Spinal cord (tissue), 10 donors: Measurements from ENCODE around the gene FOXRED2. TPM values are rescaled to one million over a fixed set of nuclear protein-coding genes. Genes with fewer than 3 reads are reported as not detected.
"Not testable (repeated sequence)": the region's sequence is repeated elsewhere in the genome, so short reads cannot be mapped to it uniquely, and the experiment has no call there.

Experiments used
- DNase-seq, 6 donors: peaks; one replicate each; pipeline versions ENCODE4 v3.0.0 to v3.0.0-alpha.2; 2013 to 2015; ENCODE audit warnings: low spot score in 6 of 6, low read depth in 4 of 6
- H3K27ac ChIP-seq: one replicate; pipeline ENCODE4 v1.5.1; 2013; ENCODE audit warnings: low read depth, low read length, control low read depth
- H3K27me3 ChIP-seq: one replicate; pipeline ENCODE4 v1.6.1; 2013; ENCODE audit warnings: low read length; ENCODE audit not compliant: control insufficient read depth, insufficient read depth
- H3K36me3 ChIP-seq: one replicate; pipeline ENCODE4 v1.6.1; 2013; ENCODE audit warnings: low read length; ENCODE audit not compliant: control insufficient read depth, insufficient read depth
- H3K4me1 ChIP-seq: one replicate; pipeline ENCODE4 v1.6.1; 2013; ENCODE audit warnings: low read length; ENCODE audit not compliant: control insufficient read depth, insufficient read depth
- H3K4me3 ChIP-seq: one replicate; pipeline ENCODE4 v1.5.1; 2013; ENCODE audit warnings: low read depth, low read length, control low read depth
- H3K9me3 ChIP-seq: one replicate; pipeline ENCODE4 v1.6.1; 2013; ENCODE audit warnings: low read length; ENCODE audit not compliant: control insufficient read depth, insufficient read depth
- WGBS: methylation state at CpG from one replicate; pipeline ENCODE4 v1.1.5; 2013; ENCODE audit warnings: missing lambda C conversion rate; ENCODE audit not compliant: insufficient coverage; 5-methylcytosine and 5-hydroxymethylcytosine counted together
- polyA plus RNA-seq, 2 donors: library from polyadenylated mRNA; unstranded; fragments of 120-200 nt; gene quantifications; one replicate each; pipeline ENCODE4 v1.2.1, GENCODE V29; 2013; ENCODE audit not compliant: insufficient read length in 2 of 2
- total RNA-seq, 2 donors: library from RNA; depleted of rRNA in 1 of 2; stranded (reverse); fragments of 120-200 nt in 1 of 2; fragments of >200 nt in 1 of 2; gene quantifications; one replicate each; pipeline versions ENCODE4 v1.2.3 to v1.2.4, GENCODE V29; 2013 to 2014
- donor health status: healthy.

FOXRED2 gene
- total and polyA plus RNA-seq, 4 donors: 13.0 to 39.9 (median 26.9) TPM

DNA sequence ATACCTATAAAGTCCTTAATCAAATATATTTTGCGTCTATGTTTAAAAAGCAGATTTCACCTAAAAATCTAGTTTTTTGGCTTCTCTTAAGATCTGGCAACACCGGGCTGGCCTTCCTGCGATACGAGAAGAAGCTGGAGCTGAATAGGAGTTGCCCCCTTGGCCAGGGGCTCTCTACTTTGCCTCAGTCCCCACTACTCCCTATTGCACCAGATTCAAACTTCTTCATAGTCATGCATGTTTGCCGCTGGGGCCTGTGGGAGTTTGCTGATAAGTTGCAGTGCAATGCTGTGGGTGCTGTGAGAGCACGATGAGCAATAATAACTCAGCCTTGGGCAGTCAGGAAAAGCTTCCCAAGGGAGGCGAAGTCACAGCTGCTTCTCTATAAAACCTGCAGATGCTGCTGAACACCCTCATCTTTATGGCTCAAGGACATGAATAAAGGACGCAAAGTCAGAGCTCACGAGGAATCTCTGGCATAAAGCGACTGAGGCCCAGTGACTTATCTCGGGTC is 37.3 kb upstream of the FOXRED2 start:
- Histone ChIP-seq H3K27ac (no peak overlapping the region), H3K4me3 (no peak overlapping the region), H3K27me3 (no peaks in the 10 kb centered on the region), H3K4me1 (peaks cover 10% of the 10 kb centered on the region), H3K9me3 (no peaks in the 10 kb centered on the region), H3K36me3 (no peaks in the 10 kb centered on the region)
- WGBS: 93% methylated on average over 9 of the region's 11 CpGs
- DNase-seq: no peak

DNA sequence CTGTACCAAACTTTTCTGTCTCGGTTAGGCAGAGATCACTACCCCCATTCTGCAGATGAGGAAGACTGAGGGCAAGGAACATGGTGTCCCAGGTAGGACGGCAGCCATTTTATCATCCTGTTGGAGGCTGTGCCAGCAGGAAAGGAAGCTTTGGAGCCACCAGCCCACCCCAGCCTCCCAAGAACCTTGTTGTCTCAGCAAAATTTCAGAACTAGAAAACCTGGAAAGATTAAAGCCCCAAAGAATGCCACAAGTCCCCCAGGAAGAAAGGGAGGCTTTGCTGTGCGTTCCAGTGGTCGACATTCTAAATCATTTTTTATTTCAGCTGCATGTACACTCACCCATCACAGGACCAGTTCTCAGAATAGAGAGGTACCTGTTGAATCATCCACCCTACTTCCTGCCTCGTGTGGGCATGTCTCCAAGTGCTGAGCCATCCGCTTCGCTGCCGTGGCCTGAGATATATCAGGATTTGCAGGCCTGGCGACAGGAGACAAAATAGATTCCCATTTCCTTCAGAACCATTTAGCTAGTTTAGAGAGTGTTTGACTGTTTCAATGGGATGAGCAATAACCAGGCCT is 35.1 kb upstream of the FOXRED2 start:
- no peak overlapping the region for H3K4me3 ChIP-seq
- H3K27ac ChIP-seq: no peak overlapping the region
- no peaks in the 10 kb centered on the region for H3K9me3 ChIP-seq
- WGBS: 100% methylated on average over 2 of the region's 9 CpGs
- no peaks in the 10 kb centered on the region for H3K27me3 ChIP-seq
- peaks cover 3% of the 10 kb centered on the region for H3K4me1 ChIP-seq
- H3K36me3 ChIP-seq: no peaks in the 10 kb centered on the region
- peak in 1 of 6 donors; percentile 45 for DNase-seq

DNA sequence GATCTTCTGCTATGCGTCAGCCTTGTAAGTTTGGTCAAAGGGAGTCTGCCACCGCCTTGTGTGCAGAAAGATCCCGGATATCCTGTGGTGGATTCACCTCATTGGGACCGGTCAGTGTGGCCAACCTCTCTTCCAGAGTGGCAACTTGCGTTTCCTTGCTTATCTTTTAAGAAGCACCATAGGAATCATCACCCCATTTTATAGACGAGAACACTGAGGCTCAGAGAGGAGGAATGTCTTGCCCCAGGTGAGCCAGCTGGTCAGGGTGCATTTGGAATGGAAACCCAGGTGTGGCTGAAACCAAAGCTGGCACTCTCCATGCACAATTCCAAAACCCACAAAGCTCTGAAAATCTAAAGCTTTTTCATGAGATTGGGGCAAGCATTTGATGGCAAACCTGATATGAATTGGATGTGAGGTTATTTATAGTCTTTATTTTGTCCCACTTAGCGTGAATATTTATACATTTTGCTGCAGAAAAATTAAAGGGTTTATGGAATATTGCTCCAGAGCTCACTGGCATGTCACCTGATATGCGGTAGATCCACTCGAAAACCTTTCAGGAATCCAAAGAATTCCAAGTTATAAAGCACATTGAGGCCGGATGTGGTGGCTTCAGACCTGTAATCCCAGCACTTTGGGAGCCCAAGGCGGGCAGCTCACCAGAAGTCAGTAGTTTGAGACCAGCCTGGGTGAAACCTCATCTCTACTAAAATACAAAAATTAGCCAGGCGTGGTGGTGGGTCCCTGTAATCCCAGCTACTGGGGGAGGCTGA is 34.2 kb upstream of the FOXRED2 start:
- 86% methylated on average over 9 of the region's 12 CpGs for WGBS
- DNase-seq: no peak
- no peak overlapping the region for H3K4me3 ChIP-seq
- H3K36me3 ChIP-seq: no peaks in the 10 kb centered on the region
- no peak overlapping the region for H3K27ac ChIP-seq
- H3K4me1 ChIP-seq: peaks cover 3% of the 10 kb centered on the region
- no peaks in the 10 kb centered on the region for H3K27me3 ChIP-seq
- no peaks in the 10 kb centered on the region for H3K9me3 ChIP-seq

DNA sequence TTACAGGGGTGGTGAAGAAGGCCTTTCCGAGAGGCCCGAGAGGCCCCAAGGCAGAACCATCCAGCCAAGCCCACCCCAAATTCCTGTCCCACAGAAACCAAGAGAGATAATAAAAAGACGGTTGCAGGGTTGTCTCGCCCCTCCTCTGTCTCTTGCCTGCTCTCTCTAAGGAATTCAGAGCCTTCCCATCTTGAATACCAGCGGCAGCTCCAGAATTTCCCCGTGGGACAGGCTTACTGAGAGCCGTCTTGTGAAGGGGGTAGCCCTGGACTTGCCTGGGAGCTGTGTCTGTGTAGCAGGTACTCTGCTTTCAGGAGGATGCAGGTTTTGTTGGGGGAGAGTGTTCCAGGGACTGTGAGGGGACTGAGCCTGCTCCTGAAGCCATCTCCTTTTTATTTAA is 31.7 kb upstream of the FOXRED2 start:
- peaks cover 3% of the 10 kb centered on the region for H3K4me1 ChIP-seq
- no peak overlapping the region for H3K4me3 ChIP-seq
- peaks cover 3% of the 10 kb centered on the region for H3K9me3 ChIP-seq
- 31% methylated on average over 2 of the region's 7 CpGs for WGBS
- DNase-seq: no peak
- H3K27me3 ChIP-seq: no peaks in the 10 kb centered on the region
- no peaks in the 10 kb centered on the region for H3K36me3 ChIP-seq
- H3K27ac ChIP-seq: no peak overlapping the region

DNA sequence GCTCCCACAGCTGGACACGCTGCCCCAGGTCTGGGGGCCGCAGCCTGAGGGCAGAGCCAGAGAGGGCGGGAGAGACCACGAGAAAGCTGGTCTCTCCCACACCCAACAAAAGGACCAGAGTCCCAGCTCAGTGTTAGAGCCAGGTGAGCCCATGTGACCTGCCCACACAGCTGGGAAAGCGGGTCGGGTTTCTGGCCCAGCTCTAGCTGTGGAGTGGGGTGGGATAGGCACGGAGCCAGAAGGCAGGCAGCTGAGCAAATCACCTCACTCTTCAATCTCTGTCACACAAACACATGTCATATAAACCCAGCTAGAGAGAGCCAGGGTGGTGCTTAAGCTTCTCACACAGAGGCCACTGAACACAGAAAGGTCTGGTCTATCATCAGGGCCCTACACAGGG is 29.9 kb upstream of the FOXRED2 start:
- Histone ChIP-seq H3K27ac (no peak overlapping the region), H3K4me1 (no peaks in the 10 kb centered on the region), H3K9me3 (peaks cover 3% of the 10 kb centered on the region), H3K36me3 (no peaks in the 10 kb centered on the region), H3K4me3 (no peak overlapping the region), H3K27me3 (no peaks in the 10 kb centered on the region)
- DNase-seq: no peak
- 83% methylated on average over 1 of the region's 7 CpGs for WGBS

DNA sequence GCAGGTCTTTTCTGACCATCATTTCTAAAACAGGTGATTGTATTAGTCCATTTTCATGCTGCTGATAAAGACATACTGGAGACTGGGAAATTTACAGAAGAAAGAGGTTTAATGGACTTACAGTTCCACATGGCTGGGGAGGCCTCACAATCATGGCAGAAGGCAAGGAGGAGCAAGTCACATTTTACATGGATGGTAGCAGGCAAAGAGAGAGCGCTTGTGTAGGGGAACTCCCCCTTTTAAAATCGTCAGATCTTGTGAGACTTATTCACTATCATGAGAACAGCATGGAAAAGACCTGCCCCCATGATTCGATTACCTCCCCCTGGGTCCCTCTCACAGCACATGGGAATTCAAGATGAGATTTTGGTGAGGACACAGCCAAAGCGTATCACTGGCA is 26.5 kb upstream of the FOXRED2 start:
- not testable (repeated sequence) for H3K36me3 ChIP-seq, DNase-seq, H3K4me3 ChIP-seq, H3K27ac ChIP-seq, H3K9me3 ChIP-seq, H3K27me3 ChIP-seq
- 100% methylated on average over 1 of the region's 4 CpGs for WGBS
- H3K4me1 ChIP-seq: peaks cover 13% of the 10 kb centered on the region

DNA sequence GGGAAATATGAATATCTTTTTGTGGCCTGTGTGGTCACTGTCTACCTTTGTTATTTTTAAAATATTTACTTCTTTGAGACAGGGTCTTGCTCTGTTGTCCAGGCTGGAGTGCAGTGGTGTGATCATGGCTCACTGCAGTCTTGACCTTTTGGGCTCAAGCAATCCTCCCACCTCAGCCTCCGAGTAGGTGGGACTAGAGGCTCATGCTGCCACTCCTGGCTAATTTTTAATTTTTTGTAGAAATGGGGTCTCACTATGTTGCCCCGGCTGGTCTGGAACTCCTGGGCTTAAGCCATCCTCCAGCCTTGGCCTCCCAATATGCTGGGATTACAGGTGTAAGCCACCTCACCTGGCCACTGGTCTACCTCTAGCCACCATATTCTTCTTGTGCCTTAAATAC is 25.6 kb upstream of the FOXRED2 start:
- H3K4me3 ChIP-seq: no peak overlapping the region
- peaks cover 3% of the 10 kb centered on the region for H3K9me3 ChIP-seq
- H3K27ac ChIP-seq: no peak overlapping the region
- no peaks in the 10 kb centered on the region for H3K36me3 ChIP-seq
- WGBS: 80% methylated on average over 1 of the region's 2 CpGs
- DNase-seq: no peak
- no peaks in the 10 kb centered on the region for H3K27me3 ChIP-seq
- H3K4me1 ChIP-seq: peaks cover 18% of the 10 kb centered on the region

DNA sequence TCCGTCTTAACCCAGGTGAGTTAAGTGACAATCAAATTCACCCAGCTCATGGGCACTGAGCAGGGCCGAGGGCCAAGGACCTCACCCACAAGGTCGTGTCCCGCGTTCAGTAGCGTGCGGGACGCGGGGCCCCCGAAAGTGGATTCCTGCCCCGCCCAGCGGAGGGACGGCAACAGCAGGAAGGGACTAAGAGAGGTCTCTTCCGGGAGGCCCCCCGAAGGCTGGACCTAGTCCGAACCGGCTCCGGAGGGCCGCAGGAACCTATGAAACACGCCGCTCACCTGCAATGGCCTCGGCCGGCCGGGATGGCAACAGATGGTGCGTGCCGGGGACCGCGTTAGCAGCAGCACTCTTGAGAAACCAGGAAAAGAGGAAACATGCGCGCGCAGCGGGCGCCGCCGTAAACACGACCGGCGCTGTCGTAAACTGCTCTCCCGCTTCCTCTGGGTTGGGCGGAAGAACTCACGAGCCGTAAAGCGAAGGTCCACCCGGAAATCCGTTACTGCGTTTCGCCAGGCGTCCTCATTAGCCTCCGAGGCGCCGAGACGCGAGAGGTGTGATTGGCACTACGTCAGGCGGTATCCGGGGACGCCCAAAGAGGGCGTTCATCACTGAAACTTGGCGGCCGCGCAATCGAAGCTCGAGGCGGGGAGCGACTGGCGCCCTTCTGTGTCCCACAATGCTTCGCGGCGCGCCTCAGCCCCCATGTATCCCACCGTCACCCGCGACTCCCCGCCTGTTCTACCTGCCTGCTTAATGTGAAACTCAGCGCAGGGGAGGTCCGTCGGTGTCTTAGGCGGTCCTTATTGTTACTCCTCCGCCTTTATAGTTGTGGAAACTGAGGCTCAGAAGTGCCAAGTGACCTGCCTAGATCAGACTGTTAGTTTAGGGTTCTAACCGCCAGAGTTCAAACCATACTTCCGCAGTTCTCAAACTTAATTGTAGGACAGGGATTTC is 22.2 kb upstream of the FOXRED2 start, which contains the start of gene EIF3D:
Gene EIF3D, minus strand, starts transcription at position 372 of the 957 bp plus-strand sequence. CDS start 3,045 bp downstream, outside the sequence.
- peak; percentile 96 to 100 (median 98) for DNase-seq
- H3K9me3 ChIP-seq: no peaks in the 10 kb centered on the region
- H3K4me3 ChIP-seq: peak within 1 kb of the TSS; percentile 97
- peak within 1 kb of the TSS; percentile 98 for H3K27ac ChIP-seq
- under 1% methylated on average over 81 of the region's 82 CpGs for WGBS
- peaks cover 12% of the 10 kb centered on the region for H3K36me3 ChIP-seq
- H3K27me3 ChIP-seq: no peaks in the 10 kb centered on the region
- peaks cover 18% of the 10 kb centered on the region for H3K4me1 ChIP-seq

DNA sequence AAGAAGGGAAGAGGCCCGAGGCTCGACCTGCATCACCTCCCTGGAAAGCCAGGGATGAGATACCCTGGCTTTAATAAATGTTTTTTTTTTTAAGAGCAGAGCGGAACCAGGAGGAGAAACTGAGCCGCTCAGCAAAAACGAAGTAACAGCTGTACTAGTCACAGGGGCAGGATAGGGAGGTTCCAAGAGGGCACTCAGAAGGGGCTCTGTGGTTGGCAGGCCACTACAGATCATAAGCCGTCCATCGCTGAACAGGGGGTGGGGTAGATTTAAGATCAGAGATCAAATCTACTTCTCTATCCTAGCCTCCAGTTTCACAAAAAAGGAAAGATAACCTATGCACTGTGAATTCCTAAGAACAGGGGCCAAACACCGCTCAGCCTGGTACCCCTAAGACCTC is 21.5 kb upstream of the FOXRED2 start:
- WGBS: 18% methylated on average over 5 of the region's 8 CpGs
- DNase-seq: no peak
- Histone ChIP-seq H3K4me1 (peaks cover 18% of the 10 kb centered on the region), H3K36me3 (peaks cover 16% of the 10 kb centered on the region), H3K27me3 (no peaks in the 10 kb centered on the region), H3K27ac (peak overlapping the region; percentile 98), H3K4me3 (peak overlapping the region; percentile 97), H3K9me3 (no peaks in the 10 kb centered on the region)
